ENCODE measurements around the gene C19orf12.
"Not testable (repeated sequence)": the region's sequence is repeated elsewhere in the genome, so short reads cannot be mapped to it uniquely, and the experiment has no call there.

GRCh38 chr19:29671026-29671392, 44.1 kb downstream of the C19orf12 start:
- not testable (repeated sequence) for TF ChIP-seq EZH2phosphoT487 (conservative IDR thresholded peaks at IDR 0.05; ENCODE audit: low read length); CTCF (IDR thresholded peaks at IDR 0.05; ENCODE audit: insufficient read depth, low read length, poor library complexity, severe bottlenecking)
